Choroid plexus epithelial cell (primary cell): Measurements from ENCODE around the gene IMMP2L.
"Not testable (repeated sequence)": the region's sequence is repeated elsewhere in the genome, so short reads cannot be mapped to it uniquely, and the experiment has no call there.

ENCODE experiments used
- DNase-seq: peaks from one replicate; pipeline ENCODE4 v3.0.0-alpha.2; 2010; ENCODE audit warnings: low read depth
- H3K4me3 ChIP-seq: 2 replicates; pipeline ENCODE4 v1.5.1; 2011; ENCODE audit warnings: low read depth, mild to moderate bottlenecking, control low read depth, low read length, moderate library complexity
- CTCF ChIP-seq: conservative IDR thresholded peaks from 2 replicates; pipeline ENCODE4 v1.5.1; 2011; ENCODE audit warnings: low read depth, mild to moderate bottlenecking, control low read depth, inconsistent platforms, low read length, moderate library complexity

Gene IMMP2L

GRCh38 chr7:111561904-111562732, at the start of gene IMMP2L:
IMMP2L (minus strand) TSS chr7:111562492.
- H3K4me3 ChIP-seq, result peak within 1 kb of the TSS; percentile 78
- TF ChIP-seq CTCF, result peak; percentile 49
- peak; percentile 88 for DNase-seq

DNA sequence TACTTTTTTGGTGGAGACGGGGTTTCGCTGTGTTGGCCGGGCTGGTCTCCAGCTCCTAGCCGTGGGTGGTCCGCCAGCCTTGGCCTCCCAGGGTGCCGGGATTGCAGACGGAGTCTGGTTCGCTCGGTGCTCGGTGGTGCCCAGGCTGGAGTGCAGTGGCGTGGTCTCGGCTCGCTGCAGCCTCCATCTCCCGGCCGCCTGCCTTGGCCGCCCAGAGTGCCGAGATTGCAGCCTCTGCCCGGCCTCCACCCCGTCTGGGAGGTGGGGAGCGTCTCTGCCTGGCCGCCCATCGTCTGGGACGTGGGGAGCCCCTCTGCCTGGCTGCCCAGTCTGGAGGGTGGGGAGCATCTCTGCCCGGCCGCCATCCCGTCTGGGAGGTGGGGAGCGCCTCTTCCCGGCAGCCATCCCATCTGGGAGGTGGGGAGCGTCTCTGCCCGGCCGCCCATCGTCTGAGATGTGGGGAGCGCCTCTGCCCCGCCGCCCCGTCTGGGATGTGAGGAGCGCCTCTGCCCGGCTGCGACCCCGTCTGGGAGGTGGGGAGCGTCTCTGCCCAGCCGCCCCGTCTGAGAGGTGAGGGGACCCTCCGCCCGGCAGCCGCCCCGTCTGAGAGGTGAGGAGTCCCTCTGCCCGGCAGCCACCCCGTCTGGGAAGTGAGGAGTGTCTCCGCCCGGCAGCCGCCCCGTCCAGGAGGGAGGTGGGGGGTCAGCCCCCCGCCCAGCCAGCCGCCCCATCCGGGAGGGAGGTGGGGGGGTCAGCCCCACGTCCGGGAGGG, 47.4 kb upstream of the IMMP2L start:
- not testable (repeated sequence) for H3K4me3 ChIP-seq, DNase-seq

DNA sequence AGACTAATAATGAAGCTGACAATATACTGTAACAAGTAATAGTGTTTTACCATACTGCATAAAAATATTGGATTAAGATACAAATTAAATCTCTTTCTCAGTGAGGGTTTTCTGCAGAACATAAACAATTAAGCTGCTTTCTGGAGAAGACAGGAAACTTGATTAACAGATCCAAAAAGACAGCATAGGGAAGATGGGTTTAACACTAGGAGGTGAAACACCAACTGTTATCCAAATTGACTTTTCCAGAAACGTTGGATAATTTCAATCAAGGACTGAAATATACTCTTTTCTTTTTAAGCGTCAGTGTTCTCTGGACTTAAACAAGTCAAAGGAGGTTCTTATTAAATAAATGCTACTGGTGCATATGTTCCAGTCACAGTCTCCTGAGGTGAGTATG, 45.3 kb upstream of the IMMP2L start:
- no peak overlapping the region for H3K4me3 ChIP-seq
- no peak for DNase-seq
- TF ChIP-seq CTCF, result no peak

- TF ChIP-seq CTCF, result no peak
- DNase-seq, result no peak
- no peak overlapping the region for H3K4me3 ChIP-seq
Measured at GRCh38 chr7:111605246-111605645, 43.0 kb upstream of the IMMP2L start.

- no peak for TF ChIP-seq CTCF
- no peak overlapping the region for H3K4me3 ChIP-seq
- no peak for DNase-seq
Measured at GRCh38 chr7:111600091-111600490, 37.8 kb upstream of the IMMP2L start.

DNA sequence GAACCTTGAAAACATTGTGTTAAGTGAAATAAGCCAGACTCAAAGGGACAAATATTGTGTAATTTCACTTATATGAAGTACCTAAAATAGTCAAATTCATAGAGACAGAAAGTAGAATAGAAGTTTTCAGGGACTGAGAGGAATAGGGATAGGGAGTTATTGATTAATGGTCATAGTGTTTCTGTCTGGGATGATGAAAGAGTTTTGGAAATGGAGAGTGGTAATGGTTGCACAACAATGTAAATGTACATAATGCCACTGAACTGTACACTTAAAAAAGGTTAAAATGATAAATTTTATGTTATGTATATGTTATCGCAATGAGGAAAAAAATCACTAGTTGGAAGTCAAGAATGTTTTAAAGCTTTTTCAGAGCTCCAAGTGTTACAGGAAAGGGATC, 33.5 kb upstream of the IMMP2L start:
- H3K4me3 ChIP-seq, result no peak overlapping the region
- no peak for TF ChIP-seq CTCF
- no peak for DNase-seq

GRCh38 chr7:111594602-111595001, 32.3 kb upstream of the IMMP2L start:
- H3K4me3 ChIP-seq, result no peak overlapping the region
- no peak for TF ChIP-seq CTCF
- no peak for DNase-seq
